H1 (cell line): ENCODE measurements around the gene KLF9.

Experiments
- CHD1 ChIP-seq: IDR thresholded peaks from 2 replicates; pipeline ENCODE4 v1.6.1; 2012; ENCODE audit warnings: low read depth, low read length, improper control_type of control experiment
- POLR2AphosphoS5 ChIP-seq: IDR thresholded peaks from 2 replicates; pipeline ENCODE4 v1.6.1; 2011; ENCODE audit warnings: low read depth, low read length
- TF ChIP-seq, protein P1 (sequence below), 3 experiments: IDR thresholded peaks; 1 replicate in 2 of 3; 2 replicates in 1 of 3; pipeline versions ENCODE4 v1.5.1 to v1.6.1; 2011; ENCODE audit warnings: low read length in 3 of 3, mild to moderate bottlenecking in 3 of 3, inconsistent platforms in 2 of 3, low read depth in 1 of 3, moderate library complexity in 1 of 3; ENCODE audit not compliant: insufficient read depth in 1 of 3; ENCODE audit errors: control extremely low read depth in 1 of 3
- TF ChIP-seq, protein P2 (sequence below): IDR thresholded peaks from 2 replicates; pipeline ENCODE4 v1.6.1; 2011; ENCODE audit warnings: low read length, improper control_type of control experiment
- TF ChIP-seq, protein P3 (sequence below): IDR thresholded peaks from 2 replicates; pipeline ENCODE4 v1.6.1; 2012; ENCODE audit warnings: inconsistent platforms

- TF ChIP-seq, protein P1, sequence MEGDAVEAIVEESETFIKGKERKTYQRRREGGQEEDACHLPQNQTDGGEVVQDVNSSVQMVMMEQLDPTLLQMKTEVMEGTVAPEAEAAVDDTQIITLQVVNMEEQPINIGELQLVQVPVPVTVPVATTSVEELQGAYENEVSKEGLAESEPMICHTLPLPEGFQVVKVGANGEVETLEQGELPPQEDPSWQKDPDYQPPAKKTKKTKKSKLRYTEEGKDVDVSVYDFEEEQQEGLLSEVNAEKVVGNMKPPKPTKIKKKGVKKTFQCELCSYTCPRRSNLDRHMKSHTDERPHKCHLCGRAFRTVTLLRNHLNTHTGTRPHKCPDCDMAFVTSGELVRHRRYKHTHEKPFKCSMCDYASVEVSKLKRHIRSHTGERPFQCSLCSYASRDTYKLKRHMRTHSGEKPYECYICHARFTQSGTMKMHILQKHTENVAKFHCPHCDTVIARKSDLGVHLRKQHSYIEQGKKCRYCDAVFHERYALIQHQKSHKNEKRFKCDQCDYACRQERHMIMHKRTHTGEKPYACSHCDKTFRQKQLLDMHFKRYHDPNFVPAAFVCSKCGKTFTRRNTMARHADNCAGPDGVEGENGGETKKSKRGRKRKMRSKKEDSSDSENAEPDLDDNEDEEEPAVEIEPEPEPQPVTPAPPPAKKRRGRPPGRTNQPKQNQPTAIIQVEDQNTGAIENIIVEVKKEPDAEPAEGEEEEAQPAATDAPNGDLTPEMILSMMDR (IDR thresholded peaks at IDR 0.05; ENCODE audit: control extremely low read depth in 1 of 3, insufficient read depth in 1 of 3, low read depth in 1 of 3, low read length in 3 of 3) = no peak
- TF ChIP-seq POLR2AphosphoS5 = no peak
- TF ChIP-seq CHD1 = no peak
- TF ChIP-seq, protein P2, sequence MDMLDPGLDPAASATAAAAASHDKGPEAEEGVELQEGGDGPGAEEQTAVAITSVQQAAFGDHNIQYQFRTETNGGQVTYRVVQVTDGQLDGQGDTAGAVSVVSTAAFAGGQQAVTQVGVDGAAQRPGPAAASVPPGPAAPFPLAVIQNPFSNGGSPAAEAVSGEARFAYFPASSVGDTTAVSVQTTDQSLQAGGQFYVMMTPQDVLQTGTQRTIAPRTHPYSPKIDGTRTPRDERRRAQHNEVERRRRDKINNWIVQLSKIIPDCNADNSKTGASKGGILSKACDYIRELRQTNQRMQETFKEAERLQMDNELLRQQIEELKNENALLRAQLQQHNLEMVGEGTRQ = no peak
- TF ChIP-seq, protein P3, sequence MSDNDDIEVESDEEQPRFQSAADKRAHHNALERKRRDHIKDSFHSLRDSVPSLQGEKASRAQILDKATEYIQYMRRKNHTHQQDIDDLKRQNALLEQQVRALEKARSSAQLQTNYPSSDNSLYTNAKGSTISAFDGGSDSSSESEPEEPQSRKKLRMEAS = no peak
Measured at GRCh38 chr9:70463877-70464276, 49.4 kb upstream of the KLF9 start.
